Mammary epithelial cell (primary cell): ENCODE data around the gene TNRC18.
"Not testable (repeated sequence)": the region's sequence is repeated elsewhere in the genome, so short reads cannot be mapped to it uniquely, and the experiment has no call there.

Experiments
- CTCF ChIP-seq, 2 donors: IDR thresholded peaks in 1 of 2; conservative IDR thresholded peaks in 1 of 2; 2 replicates each; pipeline ENCODE4 v1.5.1; 2011 to 2012; ENCODE audit warnings: inconsistent platforms in 2 of 2, low read length in 2 of 2, mild to moderate bottlenecking in 2 of 2, control low read depth in 1 of 2, low read depth in 1 of 2; ENCODE audit not compliant: insufficient read depth in 1 of 2; ENCODE audit errors: extremely low read depth in 1 of 2
- EZH2 ChIP-seq: IDR thresholded peaks from 2 replicates; pipeline ENCODE4 v1.6.1; 2012; ENCODE audit warnings: low read length, inconsistent platforms, borderline replicate concordance

- not testable (repeated sequence) for TF ChIP-seq CTCF (conservative IDR thresholded peaks at IDR 0.05 in 1 of 2, IDR thresholded peaks at IDR 0.05 in 1 of 2; ENCODE audit: extremely low read depth in 1 of 2, insufficient read depth in 1 of 2, low read depth in 1 of 2, low read length in 2 of 2); EZH2
These were observed 136.3 kb downstream of the TNRC18 start for GRCh38 chr7:5287373-5287772.
